Measurements from ENCODE around the gene ABTB1.

The ABTB1 gene

GRCh38 chr3:127672429-127673190 is at the start of gene ABTB1:
TSS of gene ABTB1 (plus strand) at chr3:127672952. CDS start at chr3:127673026, 74 bp downstream.
- peak; percentile 80 for DNase-seq (ENCODE audit: low spot score)

- no peak for DNase-seq (ENCODE audit: low spot score)
Observed at GRCh38 chr3:127624063-127624462, 48.7 kb upstream of the ABTB1 start.

- DNase-seq (ENCODE audit: low spot score): no peak
Observed at GRCh38 chr3:127625821-127626220, 46.9 kb upstream of the ABTB1 start.

GRCh38 chr3:127628426-127628787 is 44.3 kb upstream of the ABTB1 start:
- no peak for DNase-seq (ENCODE audit: low spot score)

GRCh38 chr3:127628788-127629466 is 43.8 kb upstream of the ABTB1 start, which contains the start of gene PODXL2:
TSS of gene PODXL2 (plus strand) at chr3:127629185. CDS start at chr3:127629220, 35 bp downstream.
- peak; percentile 71 for DNase-seq (ENCODE audit: low spot score)

- DNase-seq (ENCODE audit: low spot score): no peak
Observed at GRCh38 chr3:127629467-127630403, 43.0 kb upstream of the ABTB1 start.

GRCh38 chr3:127630811-127631714 is 41.7 kb upstream of the ABTB1 start:
- no peak for DNase-seq (ENCODE audit: low spot score)

- DNase-seq (ENCODE audit: low spot score): no peak
Observed at GRCh38 chr3:127632035-127632820, 40.5 kb upstream of the ABTB1 start.

- no peak for DNase-seq (ENCODE audit: low spot score)
Observed at GRCh38 chr3:127634653-127635052, 38.1 kb upstream of the ABTB1 start.

GRCh38 chr3:127637546-127637945 is 35.2 kb upstream of the ABTB1 start:
- DNase-seq (ENCODE audit: low spot score): peak; percentile 69

- DNase-seq (ENCODE audit: low spot score): peak; percentile 27
Observed at GRCh38 chr3:127637971-127638370, 34.8 kb upstream of the ABTB1 start.

GRCh38 chr3:127639173-127640041 is 33.3 kb upstream of the ABTB1 start:
- peak; percentile 68 for DNase-seq (ENCODE audit: low spot score)

- no peak for DNase-seq (ENCODE audit: low spot score)
Observed at GRCh38 chr3:127640042-127640355, 32.8 kb upstream of the ABTB1 start.

- DNase-seq (ENCODE audit: low spot score): no peak
Observed at GRCh38 chr3:127644641-127645370, 27.9 kb upstream of the ABTB1 start.

- no peak for DNase-seq (ENCODE audit: low spot score)
Observed at GRCh38 chr3:127645371-127646015, 27.3 kb upstream of the ABTB1 start.

GRCh38 chr3:127646501-127647046 is 26.2 kb upstream of the ABTB1 start:
- peak; percentile 61 for DNase-seq (ENCODE audit: low spot score)

GRCh38 chr3:127647166-127647844 is 25.4 kb upstream of the ABTB1 start:
- peak; percentile 45 for DNase-seq (ENCODE audit: low spot score)

- no peak for DNase-seq (ENCODE audit: low spot score)
Observed at GRCh38 chr3:127647845-127648204, 24.9 kb upstream of the ABTB1 start.
